Psoas muscle (tissue), 8 donors: ENCODE data around the gene CDS1. TPM values are rescaled to one million over a fixed set of nuclear protein-coding genes. Genes with fewer than 3 reads are reported as not detected.

Source experiments
- ATAC-seq, 4 donors: fragments of 200-7000 bp; cut with Tn5 transposase; one replicate each; pipeline ENCODE4 v1.9.1; 2020; ENCODE audit warnings: moderate library complexity in 3 of 4, mild to moderate bottlenecking in 2 of 4
- DNase-seq, 2 donors: peaks; one replicate each; pipeline ENCODE4 v3.0.0-alpha.2; 2020
- H3K27ac ChIP-seq: fragments of 200-600 bp; one replicate; pipeline ENCODE4 v1.8.0; 2022
- H3K27me3 ChIP-seq, 3 donors: fragments of 200-600 bp in 1 of 3; one replicate each; pipeline versions ENCODE4 v1.6.1 to v1.8.0; 2013 to 2022; ENCODE audit warnings: low read length in 2 of 3, mild to moderate bottlenecking in 2 of 3, moderate library complexity in 1 of 3; ENCODE audit not compliant: insufficient read depth in 3 of 3
- H3K36me3 ChIP-seq, 2 donors: fragments of 200-600 bp in 1 of 2; one replicate each; pipeline versions ENCODE4 v1.6.1 to v1.8.0; 2013 to 2022; ENCODE audit warnings: low read depth in 1 of 2, mild to moderate bottlenecking in 1 of 2, moderate library complexity in 1 of 2; ENCODE audit not compliant: insufficient read depth in 1 of 2
- H3K4me1 ChIP-seq: fragments of 200-600 bp; one replicate; pipeline ENCODE4 v1.8.0; 2022
- H3K4me3 ChIP-seq: fragments of 200-600 bp; one replicate; pipeline ENCODE4 v1.8.0; 2022; ENCODE audit warnings: mild to moderate bottlenecking
- H3K9me3 ChIP-seq: fragments of 200-600 bp; one replicate; pipeline ENCODE4 v1.8.0; 2022
- CTCF ChIP-seq: fragments of 200-600 bp; IDR thresholded peaks from one replicate; pipeline ENCODE4 v1.8.0; 2022; ENCODE audit warnings: antibody characterized with exemption
- WGBS, 3 donors: extraction: QIAGEN DNeasy Blood & Tissue Kit; methylation state at CpG; one replicate each; pipeline versions ENCODE4 v1.1.6 to v1.1.7; 2013; 5-methylcytosine and 5-hydroxymethylcytosine counted together
- intact Hi-C, 2 donors: fragments of 100-400 bp; cut with DNase I; formaldehyde crosslinking; loops; one replicate each; pipeline versions ENCODE4 v1.11.0 to v1.14.2; 2022
- polyA plus RNA-seq, 3 donors: library from polyadenylated mRNA; stranded (reverse); fragments of 200-250 nt; gene quantifications; one replicate each; pipeline ENCODE4 v1.2.3, GENCODE V29; 2013
- total RNA-seq, 4 donors: library from RNA; stranded (reverse); fragmentation: NEBNext Ultra II Directional in 2 of 4; extraction: Animal tissue kit (Norgen Biotek cat#: 25700) in 2 of 4; gene quantifications; one replicate each; pipeline versions ENCODE4 v1.2.1 to v1.2.4, GENCODE V29; 2021 to 2023
- donor health status: healthy with polysubstance abuse.
- donor health status: DM: no; HTN: no; CAD: no; lungs with moderate emphysema.
- donor health status: Bipolar disorder and iron deficiency.
- donor health status: healthy.
- donor health status: DM: yes; HTN: yes; CAD: no.
- donor health status: DM: no; HTN: no; CAD: no.
- donor health status: DM: no; HTN: no; CAD: no.
- donor health status: DM: yes; HTN: yes; CAD: no.

The CDS1 gene
- total and polyA plus RNA-seq, 7 donors = 0.03 to 0.37 (median 0.04) TPM; not detected in 1

GRCh38 chr4:84632092-84632491 lies 49.2 kb downstream of the CDS1 start:
- no peak for TF ChIP-seq CTCF
- intact Hi-C loops = no loop called here
- no peaks in the 10 kb centered on the region for H3K36me3 ChIP-seq
- H3K4me3 ChIP-seq = no peak overlapping the region
- no peak for DNase-seq
- no peak overlapping the region for H3K27ac ChIP-seq
- H3K4me1 ChIP-seq = no peaks in the 10 kb centered on the region
- 91 to 95% (median 94%) methylated on average over 2 of the region's 2 CpGs for WGBS, 3 donors
- no peaks in the 10 kb centered on the region for H3K9me3 ChIP-seq
- ATAC-seq = no peak
- no peaks in the 10 kb centered on the region for H3K27me3 ChIP-seq

- H3K27ac ChIP-seq = no peak overlapping the region
- intact Hi-C loops = no loop called here
- 81 to 89% (median 85%) methylated on average over 1 of the region's 1 CpG for WGBS, 3 donors
Measured at GRCh38 chr4:84634961-84635360, 52.0 kb downstream of the CDS1 start.

DNA sequence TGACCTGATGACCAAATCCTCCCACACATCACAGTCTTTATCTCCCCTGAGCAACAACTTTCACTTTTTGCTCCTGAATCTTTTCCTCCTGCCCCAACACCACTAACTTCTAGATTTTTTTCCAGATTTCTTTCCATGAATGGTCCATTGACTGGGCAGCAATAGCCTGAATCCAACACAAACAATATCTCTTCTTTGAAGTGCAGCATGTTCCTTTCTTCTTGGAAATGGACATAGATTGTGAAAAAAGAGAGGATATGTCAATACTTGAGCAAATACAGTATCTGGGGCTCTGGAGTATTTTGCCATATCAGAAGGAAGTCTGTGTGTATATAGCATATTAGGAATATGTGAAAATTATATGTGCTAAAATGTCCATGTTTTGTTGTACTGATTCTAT lies 55.2 kb downstream of the CDS1 start:
- TF ChIP-seq CTCF = no peak
- DNase-seq (no peak), ATAC-seq (no peak)
- H3K4me3 ChIP-seq = no peak overlapping the region
- no peaks in the 10 kb centered on the region for H3K36me3 ChIP-seq
- H3K27ac ChIP-seq = no peak overlapping the region
- no peaks in the 10 kb centered on the region for H3K4me1 ChIP-seq
- intact Hi-C loops = no loop called here
- H3K27me3 ChIP-seq = no peaks in the 10 kb centered on the region
- H3K9me3 ChIP-seq = no peaks in the 10 kb centered on the region

More at GRCh38 chr4:84634961-84635360, 52.0 kb downstream of the CDS1 start:
- H3K4me3 ChIP-seq = no peak overlapping the region
- DNase-seq (no peak), ATAC-seq (no peak)
- TF ChIP-seq CTCF = no peak
- no peaks in the 10 kb centered on the region for H3K9me3 ChIP-seq
- no peaks in the 10 kb centered on the region for H3K36me3 ChIP-seq
- H3K27me3 ChIP-seq = no peaks in the 10 kb centered on the region
- no peaks in the 10 kb centered on the region for H3K4me1 ChIP-seq

DNA sequence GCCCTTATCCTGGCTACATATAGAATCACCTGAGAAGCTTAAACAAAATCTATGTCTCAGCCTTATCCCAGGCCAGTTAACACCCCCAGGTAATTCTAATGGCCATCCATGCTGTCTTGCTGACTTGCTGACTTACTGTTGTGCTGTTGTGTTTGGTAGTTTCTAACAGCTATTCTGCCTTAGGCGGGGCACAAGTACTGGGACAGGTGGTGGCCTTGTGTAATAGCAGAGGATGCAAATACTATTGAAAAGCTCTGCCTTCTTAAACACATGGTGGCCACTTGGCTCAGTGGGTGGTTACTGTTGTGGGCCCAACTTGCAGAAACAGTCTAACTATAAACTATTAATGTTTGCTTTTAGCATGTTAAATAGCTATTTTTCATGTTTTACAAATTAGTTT lies 56.2 kb downstream of the CDS1 start:
- no peak for ATAC-seq
- DNase-seq = no peak
- Histone ChIP-seq H3K4me1 (no peaks in the 10 kb centered on the region), H3K27me3 (no peaks in the 10 kb centered on the region), H3K36me3 (no peaks in the 10 kb centered on the region), H3K9me3 (no peaks in the 10 kb centered on the region), H3K27ac (no peak overlapping the region), H3K4me3 (no peak overlapping the region)
- WGBS, 3 donors = 79 to 91% (median 83%) methylated on average over 1 of the region's 1 CpG
- no peak for TF ChIP-seq CTCF
- intact Hi-C loops = no loop called here

GRCh38 chr4:84644087-84644486 lies 61.2 kb downstream of the CDS1 start:
- ATAC-seq = no peak
- no peak for TF ChIP-seq CTCF
- no peaks in the 10 kb centered on the region for H3K9me3 ChIP-seq
- no peaks in the 10 kb centered on the region for H3K36me3 ChIP-seq
- no peak for DNase-seq
- H3K4me3 ChIP-seq = no peak overlapping the region
- intact Hi-C loops = no loop called here
- H3K27me3 ChIP-seq = no peaks in the 10 kb centered on the region
- H3K4me1 ChIP-seq = no peaks in the 10 kb centered on the region
- no peak overlapping the region for H3K27ac ChIP-seq
- WGBS, 3 donors = 82 to 88% (median 85%) methylated on average over 5 of the region's 5 CpGs
